Measurements from ENCODE around the gene VSIG10L.

- TF ChIP-seq KAT7 (CRISPR knock-in tag; IDR thresholded peaks at IDR 0.05; ENCODE audit: borderline replicate concordance) (no peak), CTCF (IDR thresholded peaks at IDR 0.05) (no peak), JUN (CRISPR knock-in tag; IDR thresholded peaks at IDR 0.05) (no peak), AFF4 (CRISPR knock-in tag; IDR thresholded peaks at IDR 0.05; ENCODE audit: borderline replicate concordance) (no peak), IRF1 (CRISPR knock-in tag; IDR thresholded peaks at IDR 0.05) (no peak), GABPB1 (CRISPR knock-in tag; IDR thresholded peaks at IDR 0.05) (no peak), CDX4 (CRISPR knock-in tag; IDR thresholded peaks at IDR 0.05; ENCODE audit: borderline replicate concordance) (no peak), ZNF425 (CRISPR knock-in tag; conservative IDR thresholded peaks at IDR 0.05) (no peak), ATF1 (CRISPR knock-in tag; IDR thresholded peaks at IDR 0.05) (no peak), ATF2 (CRISPR knock-in tag; IDR thresholded peaks at IDR 0.05; ENCODE audit: borderline replicate concordance, low read depth) (no peak), HMGA2 (CRISPR knock-in tag; IDR thresholded peaks at IDR 0.05) (no peak), E2F4 (CRISPR knock-in tag; IDR thresholded peaks at IDR 0.05; ENCODE audit: borderline replicate concordance, low read depth) (no peak), USF2 (CRISPR knock-in tag; IDR thresholded peaks at IDR 0.05) (no peak), PRDM15 (CRISPR knock-in tag; IDR thresholded peaks at IDR 0.05) (no peak)
Observed at GRCh38 chr19:51364200-51365106, 22.5 kb upstream of the VSIG10L start.

All from WTC11 (cell line).